ENCODE data around the gene KRTAP4-9.
"Not testable (repeated sequence)": the region's sequence is repeated elsewhere in the genome, so short reads cannot be mapped to it uniquely, and the experiment has no call there.

The KRTAP4-9 gene

DNA sequence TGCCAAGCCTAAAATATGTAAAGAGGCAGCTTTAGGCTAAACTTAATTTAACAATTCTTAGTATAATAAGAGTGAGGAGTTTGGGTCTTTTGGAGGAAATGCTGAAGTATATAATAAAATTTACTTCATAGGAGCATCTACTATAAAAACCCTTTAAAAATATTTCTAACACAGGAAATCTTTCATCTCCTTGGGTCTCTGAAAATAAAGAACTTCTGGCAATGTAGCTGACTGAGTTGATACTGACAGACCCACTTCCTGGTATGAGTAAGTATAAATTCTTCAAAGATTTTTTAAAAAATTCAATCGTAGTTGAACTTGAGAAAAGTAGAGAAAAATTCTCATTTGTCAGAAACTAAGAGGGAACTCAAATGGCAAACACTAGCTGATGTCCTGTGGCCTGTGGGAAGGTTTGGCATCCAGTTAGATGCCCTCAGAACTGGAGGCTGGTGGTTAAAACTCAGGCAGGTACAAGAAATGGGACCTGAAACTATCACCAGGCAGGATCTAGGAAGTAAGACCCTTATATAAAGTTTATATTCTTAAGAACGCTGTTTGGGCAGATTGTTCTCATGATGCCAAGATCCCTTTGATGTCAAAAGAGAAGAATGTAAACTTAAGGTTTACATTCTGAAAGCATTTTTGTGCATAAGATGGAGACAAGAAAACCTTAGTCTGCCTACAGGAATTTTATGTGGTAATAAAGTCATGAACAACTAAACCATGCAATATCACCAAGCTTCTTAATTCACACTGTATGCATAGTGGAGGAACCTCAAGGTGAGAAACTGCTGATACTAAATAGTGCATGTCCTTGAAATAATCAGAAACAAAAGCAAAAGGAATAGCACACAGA lies 28.9 kb downstream of the KRTAP4-9 start:
- no peak for DNase-seq

- not testable (repeated sequence) for DNase-seq
Observed at GRCh38 chr17:41139865-41140264, 34.7 kb downstream of the KRTAP4-9 start.

- DNase-seq = peak; percentile 3
Observed at GRCh38 chr17:41140360-41141131, 35.4 kb downstream of the KRTAP4-9 start, which contains the start of gene KRTAP4-6. Gene KRTAP4-6, minus strand, starts transcription at chr17:41140544. Its CDS starts 57 bp downstream, at chr17:41140487.

DNA sequence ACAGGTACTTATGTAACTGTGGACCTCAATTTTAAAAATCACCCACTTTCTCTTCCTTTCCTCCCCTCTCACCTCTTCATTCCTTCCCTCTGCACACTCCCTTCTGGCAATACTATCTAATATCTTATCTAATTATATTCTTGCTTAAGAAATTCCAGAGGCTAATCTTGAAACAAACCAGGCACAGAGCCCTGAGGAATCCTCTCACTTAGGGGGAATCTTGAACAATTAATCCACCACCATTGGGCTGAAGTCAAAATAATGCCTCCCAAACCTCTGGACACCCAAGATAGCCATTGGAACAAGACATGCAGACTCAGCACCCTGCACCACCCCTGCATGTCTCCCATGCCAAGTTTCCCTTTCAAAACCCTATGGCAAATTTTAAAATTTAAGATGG lies 36.2 kb downstream of the KRTAP4-9 start:
- no peak for DNase-seq

GRCh38 chr17:41144846-41145245 lies 39.7 kb downstream of the KRTAP4-9 start:
- no peak for DNase-seq

GRCh38 chr17:41145261-41145660 lies 40.1 kb downstream of the KRTAP4-9 start:
- no peak for DNase-seq

DNA sequence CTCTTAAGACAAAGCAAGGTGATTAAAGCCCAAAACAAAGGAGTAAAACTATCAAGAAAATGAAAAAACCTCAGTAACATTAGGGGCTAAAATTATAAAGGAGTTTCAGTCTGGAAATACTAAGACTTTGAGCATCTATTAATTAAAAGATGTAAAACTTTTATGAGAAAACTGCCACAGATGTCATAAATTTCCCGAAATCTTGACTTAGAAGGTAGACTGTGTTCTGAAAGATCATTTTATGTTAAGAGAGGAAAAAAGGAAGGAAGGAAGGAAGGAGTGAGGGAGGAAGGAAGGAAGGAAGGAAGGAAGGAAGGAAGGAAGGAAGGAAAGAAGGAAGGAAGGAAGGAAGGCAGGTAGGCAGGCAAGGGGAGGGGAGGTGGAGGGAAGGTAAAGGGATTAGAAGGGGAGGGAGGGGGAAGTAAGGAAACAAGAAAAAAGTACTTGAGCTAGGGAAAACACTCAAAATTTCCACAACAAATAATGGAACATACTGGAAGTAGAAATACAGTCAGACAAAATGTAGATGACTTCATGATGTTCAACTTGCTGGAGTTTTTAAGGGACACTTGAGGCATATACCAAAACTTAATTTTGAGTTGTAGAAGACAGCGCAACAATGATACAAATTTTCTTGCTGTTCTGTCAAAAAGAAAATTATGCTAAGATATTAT lies 42.5 kb downstream of the KRTAP4-9 start:
- DNase-seq = no peak

- DNase-seq = not testable (repeated sequence)
Observed at GRCh38 chr17:41148971-41149651, 43.9 kb downstream of the KRTAP4-9 start.

GRCh38 chr17:41149652-41149985 lies 44.4 kb downstream of the KRTAP4-9 start, which contains the start of gene KRTAP4-5:
Gene KRTAP4-5, minus strand, starts transcription at chr17:41149825. Its CDS starts 58 bp downstream, at chr17:41149767.
- DNase-seq = no peak

DNA sequence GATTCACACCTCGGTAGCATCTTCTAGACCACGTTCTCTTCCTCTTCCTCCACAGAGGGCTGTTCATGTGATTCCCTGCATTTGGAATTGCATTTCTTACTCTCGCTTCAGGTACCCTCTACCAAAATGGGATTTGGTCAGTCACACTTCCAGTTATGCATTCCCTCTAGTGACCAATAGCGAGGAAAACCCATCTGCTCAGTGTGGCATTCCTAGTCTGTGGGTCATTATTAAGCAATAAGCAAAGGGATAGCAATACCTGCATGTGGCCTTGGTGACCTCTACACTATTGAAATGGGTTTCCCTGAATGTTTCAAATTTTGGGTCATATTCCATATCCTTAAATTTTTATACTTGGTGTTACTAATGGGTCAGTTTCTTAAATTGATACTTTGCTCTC lies 44.8 kb downstream of the KRTAP4-9 start:
- DNase-seq = no peak

DNA sequence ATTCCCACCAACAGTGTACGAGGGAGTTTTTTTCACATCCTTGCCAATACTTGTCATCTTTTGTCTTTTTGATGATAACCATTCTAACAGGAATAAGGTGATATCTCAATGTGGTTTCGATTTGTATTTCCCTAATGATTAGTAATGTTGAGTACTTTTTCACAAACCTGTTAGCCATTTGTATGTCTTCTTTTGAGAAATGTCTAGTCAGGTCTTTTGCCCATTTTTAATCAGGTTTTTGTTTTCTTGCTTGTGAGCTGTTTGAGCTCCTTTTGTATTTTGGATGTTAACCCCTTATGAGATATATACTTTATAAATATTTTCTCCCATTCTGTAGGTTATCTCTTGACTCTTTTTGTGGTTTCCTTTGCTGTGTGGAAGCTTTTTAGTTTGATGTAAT lies 46.3 kb downstream of the KRTAP4-9 start:
- no peak for DNase-seq

- no peak for DNase-seq
Observed at GRCh38 chr17:41153856-41154255, 48.7 kb downstream of the KRTAP4-9 start.
